Tibial artery (tissue), 4 donors: Measurements from ENCODE around the gene DHDDS.

Experiments
- DNase-seq, 2 donors: peaks; one replicate each; pipeline ENCODE4 v3.0.0-alpha.2; 2019
- H3K27ac ChIP-seq, 2 donors: fragments of 200-600 bp; sonication (generic) in 1 of 2; 1 replicate in 1 of 2; 2 replicates in 1 of 2; pipeline ENCODE4 v1.5.1; 2018 to 2019; ENCODE audit warnings: mild to moderate bottlenecking in 1 of 2
- H3K27me3 ChIP-seq, 2 donors: fragments of 200-600 bp; sonication (generic) in 1 of 2; one replicate each; pipeline versions ENCODE4 v1.5.1 to v1.6.0; 2016 to 2019
- H3K36me3 ChIP-seq, 3 donors: fragments of 200-600 bp; sonication (generic) in 2 of 3; one replicate each; pipeline ENCODE4 v1.5.1; 2016 to 2019; ENCODE audit warnings: mild to moderate bottlenecking in 2 of 3
- H3K4me1 ChIP-seq, 4 donors: fragments of 200-600 bp; sonication (generic) in 2 of 4; 1 replicate in 3 of 4; 2 replicates in 1 of 4; pipeline ENCODE4 v1.5.1; 2016 to 2019
- H3K4me3 ChIP-seq, 2 donors: fragments of 200-600 bp; sonication (generic) in 1 of 2; 1 replicate in 1 of 2; 2 replicates in 1 of 2; pipeline ENCODE4 v1.5.1; 2018 to 2019; ENCODE audit warnings: mild to moderate bottlenecking in 2 of 2
- H3K9me3 ChIP-seq, 3 donors: fragments of 200-600 bp; sonication (generic) in 1 of 3; one replicate each; pipeline ENCODE4 v1.5.1; 2016 to 2019
- intact Hi-C: fragments of 100-400 bp; cut with DNase I; formaldehyde crosslinking; loops from one replicate; pipeline ENCODE4 v1.15.0; 2023; ENCODE audit warnings: low total_unique reads
- TF ChIP-seq, protein P1 (sequence below), 2 experiments: fragments of 200-600 bp in 1 of 2; fragments of 450-650 bp in 1 of 2; IDR thresholded peaks; one replicate each; pipeline ENCODE4 v1.5.1; 2017 to 2019; ENCODE audit warnings: antibody characterized with exemption in 2 of 2, mild to moderate bottlenecking in 1 of 2, moderate library complexity in 1 of 2

DHDDS gene

DNA sequence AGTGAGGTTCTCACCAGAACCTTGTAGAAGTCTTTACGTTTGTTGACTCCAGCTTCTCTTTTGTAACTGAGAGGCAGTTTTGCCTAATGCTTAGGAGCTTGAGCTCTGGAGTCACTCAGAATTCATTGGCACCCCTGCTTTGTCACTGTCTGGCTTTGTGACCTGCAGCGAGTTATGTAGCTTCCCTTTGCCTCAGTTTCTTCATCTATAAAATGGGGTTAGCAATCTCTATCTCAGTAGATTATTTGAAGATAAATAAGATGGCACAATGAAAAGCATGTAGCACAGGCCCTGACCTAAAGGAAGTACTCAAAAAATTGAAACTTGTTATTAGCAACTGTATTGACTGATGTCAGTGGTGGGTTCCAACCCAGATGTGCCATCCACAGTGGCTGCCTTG lies 8.1 kb downstream of the DHDDS start:
- Histone ChIP-seq H3K27me3 (no peaks in the 10 kb centered on the region), H3K36me3 (peaks cover 79 to 97% (median 89%) of the 10 kb centered on the region in 3 donors)
- DNase-seq = no peak

DNA sequence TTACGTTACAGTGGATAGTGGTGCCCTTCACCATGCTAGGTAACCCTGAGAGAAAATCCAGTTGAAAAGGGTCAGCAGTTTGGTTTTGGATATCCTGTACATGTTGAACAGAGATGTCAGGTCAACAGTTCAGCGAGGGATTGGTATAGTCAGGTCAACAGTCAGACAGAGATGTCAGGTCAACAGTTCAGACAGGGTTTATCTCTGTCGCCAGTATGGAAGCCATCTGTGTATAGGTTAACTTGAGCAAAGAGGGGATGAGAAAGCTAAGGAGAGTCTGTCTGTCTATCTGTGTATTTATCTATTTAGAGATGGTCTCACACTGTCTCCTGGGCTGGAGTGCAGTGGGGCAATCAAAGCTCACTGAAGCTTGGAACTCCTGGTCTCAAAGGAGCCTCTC lies 17.7 kb downstream of the DHDDS start:
- peaks cover 62 to 92% (median 73%) of the 10 kb centered on the region in 3 donors for H3K36me3 ChIP-seq

More for the DNA sequence above, 8.1 kb downstream of the DHDDS start:
- no peak overlapping the region for H3K4me3 ChIP-seq
- no peaks in the 10 kb centered on the region for H3K9me3 ChIP-seq
- no peak overlapping the region for H3K27ac ChIP-seq
- H3K4me1 ChIP-seq = no peaks in the 10 kb centered on the region
- intact Hi-C loops = no loop called here
- TF ChIP-seq, protein P1, sequence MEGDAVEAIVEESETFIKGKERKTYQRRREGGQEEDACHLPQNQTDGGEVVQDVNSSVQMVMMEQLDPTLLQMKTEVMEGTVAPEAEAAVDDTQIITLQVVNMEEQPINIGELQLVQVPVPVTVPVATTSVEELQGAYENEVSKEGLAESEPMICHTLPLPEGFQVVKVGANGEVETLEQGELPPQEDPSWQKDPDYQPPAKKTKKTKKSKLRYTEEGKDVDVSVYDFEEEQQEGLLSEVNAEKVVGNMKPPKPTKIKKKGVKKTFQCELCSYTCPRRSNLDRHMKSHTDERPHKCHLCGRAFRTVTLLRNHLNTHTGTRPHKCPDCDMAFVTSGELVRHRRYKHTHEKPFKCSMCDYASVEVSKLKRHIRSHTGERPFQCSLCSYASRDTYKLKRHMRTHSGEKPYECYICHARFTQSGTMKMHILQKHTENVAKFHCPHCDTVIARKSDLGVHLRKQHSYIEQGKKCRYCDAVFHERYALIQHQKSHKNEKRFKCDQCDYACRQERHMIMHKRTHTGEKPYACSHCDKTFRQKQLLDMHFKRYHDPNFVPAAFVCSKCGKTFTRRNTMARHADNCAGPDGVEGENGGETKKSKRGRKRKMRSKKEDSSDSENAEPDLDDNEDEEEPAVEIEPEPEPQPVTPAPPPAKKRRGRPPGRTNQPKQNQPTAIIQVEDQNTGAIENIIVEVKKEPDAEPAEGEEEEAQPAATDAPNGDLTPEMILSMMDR (IDR thresholded peaks at IDR 0.05) = no peak

DNA sequence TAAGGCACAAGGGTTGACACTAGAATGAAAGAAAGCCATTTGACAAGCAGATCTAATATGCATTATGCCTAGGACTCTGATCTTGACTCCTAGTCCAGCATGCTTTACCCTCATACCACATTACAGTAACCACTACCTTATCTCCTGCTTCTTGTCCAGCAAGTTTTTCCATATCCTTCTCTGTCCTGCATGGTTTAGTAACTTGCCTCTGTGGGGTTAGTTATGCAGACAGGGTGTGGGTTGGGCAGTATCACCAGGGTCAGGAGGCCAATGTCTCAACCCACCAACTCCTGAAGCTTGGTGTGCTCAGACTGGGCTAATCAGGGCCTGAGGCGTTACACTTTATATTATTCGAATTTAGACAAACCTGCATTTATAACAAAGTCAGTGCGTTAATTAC lies 18.8 kb downstream of the DHDDS start:
- intact Hi-C loops = no loop called here
- H3K27me3 ChIP-seq = no peaks in the 10 kb centered on the region
- H3K9me3 ChIP-seq = no peaks in the 10 kb centered on the region
- H3K27ac ChIP-seq = no peak overlapping the region
- DNase-seq = no peak
- H3K4me3 ChIP-seq = no peak overlapping the region
- TF ChIP-seq, protein P1 (IDR thresholded peaks at IDR 0.05) = no peak
- H3K4me1 ChIP-seq = no peaks in the 10 kb centered on the region
- H3K36me3 ChIP-seq = peaks cover 58 to 92% (median 77%) of the 10 kb centered on the region in 3 donors

More for the DNA sequence above, 17.7 kb downstream of the DHDDS start:
- no peak overlapping the region for H3K27ac ChIP-seq
- H3K4me3 ChIP-seq = no peak overlapping the region
- intact Hi-C loops = no loop called here
- no peak for DNase-seq
- H3K9me3 ChIP-seq = no peaks in the 10 kb centered on the region
- no peaks in the 10 kb centered on the region for H3K27me3 ChIP-seq
- TF ChIP-seq, protein P1 (IDR thresholded peaks at IDR 0.05) = no peak
- H3K4me1 ChIP-seq = no peaks in the 10 kb centered on the region

DNA sequence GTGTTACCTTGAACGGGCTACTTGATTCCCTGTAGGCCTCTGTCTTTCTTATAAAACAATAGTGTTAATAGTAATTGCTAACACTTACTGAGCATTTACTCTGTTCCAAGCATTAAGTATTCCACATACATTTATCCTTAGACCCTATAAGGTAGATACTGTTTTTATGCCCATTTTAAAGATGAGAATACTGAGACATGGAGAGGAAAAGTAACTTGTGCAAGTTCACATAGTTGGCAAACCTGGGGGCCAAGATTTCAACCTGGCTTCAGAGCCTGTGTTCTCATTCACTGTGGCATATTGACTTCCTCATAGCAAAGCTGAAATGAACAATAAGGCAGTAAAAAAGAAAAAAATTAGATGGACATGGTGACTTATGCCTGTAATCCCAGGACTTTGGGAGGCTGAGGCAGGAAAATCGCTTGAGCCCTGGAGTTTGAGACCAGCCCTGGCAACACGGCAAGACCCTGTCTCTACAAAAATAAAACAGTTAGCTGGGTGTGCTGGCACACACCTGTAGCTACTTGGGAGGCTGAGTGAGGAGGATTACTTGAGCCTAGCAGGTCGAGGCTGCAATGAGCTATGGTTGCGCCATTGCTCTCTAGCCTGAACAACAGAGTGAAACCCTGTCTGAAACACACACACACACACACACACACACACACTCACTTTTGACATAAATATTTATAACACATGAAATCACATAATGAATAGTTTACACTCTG lies 20.5 kb downstream of the DHDDS start:
- TF ChIP-seq, protein P1 (IDR thresholded peaks at IDR 0.05) = no peak
- H3K36me3 ChIP-seq = peaks cover 47 to 82% (median 71%) of the 10 kb centered on the region in 3 donors
- H3K9me3 ChIP-seq = no peaks in the 10 kb centered on the region

DNA sequence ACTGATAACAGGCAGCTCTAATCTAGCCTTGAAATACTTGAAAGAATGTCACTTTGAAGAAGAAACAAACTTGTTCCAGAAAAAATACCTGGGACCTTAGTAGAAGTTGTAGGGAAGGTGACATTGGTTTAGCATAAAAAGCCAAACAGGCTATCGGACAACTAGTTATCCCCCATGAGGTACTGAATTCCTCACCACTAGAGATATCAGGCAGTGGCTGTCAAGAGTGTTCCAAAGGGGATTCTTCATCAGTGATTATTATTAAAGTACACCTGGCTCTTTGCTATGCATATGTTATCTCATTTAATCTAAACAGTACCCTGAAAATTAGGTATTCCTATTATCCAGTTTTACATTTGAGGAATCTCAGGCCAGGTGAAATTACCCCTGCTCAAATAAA lies 27.0 kb downstream of the DHDDS start:
- H3K36me3 ChIP-seq = peaks cover 42 to 83% (median 74%) of the 10 kb centered on the region in 3 donors
- no peak for DNase-seq
- intact Hi-C loops = no loop called here
- H3K27ac ChIP-seq = no peak overlapping the region
- no peaks in the 10 kb centered on the region for H3K4me1 ChIP-seq
- H3K4me3 ChIP-seq = no peak overlapping the region
- TF ChIP-seq, protein P1 (IDR thresholded peaks at IDR 0.05) = no peak
- H3K27me3 ChIP-seq = no peaks in the 10 kb centered on the region
- H3K9me3 ChIP-seq = no peaks in the 10 kb centered on the region

More for the DNA sequence above, 20.5 kb downstream of the DHDDS start:
- no peak for DNase-seq
- intact Hi-C loops = no loop called here
- Histone ChIP-seq H3K27me3 (no peaks in the 10 kb centered on the region), H3K27ac (no peak overlapping the region), H3K4me1 (no peaks in the 10 kb centered on the region), H3K4me3 (no peak overlapping the region)
